Testis (tissue), 2 donors: ENCODE data around the gene CD69.

ENCODE experiments used
- CTCF ChIP-seq, 3 experiments: fragments of 450-650 bp in 2 of 3; fragments of 200-600 bp in 1 of 3; sonication (generic) in 1 of 3; IDR thresholded peaks; one replicate each; pipeline ENCODE4 v1.5.1; 2016 to 2019; ENCODE audit warnings: antibody characterized with exemption in 3 of 3, mild to moderate bottlenecking in 2 of 3, moderate library complexity in 1 of 3
- POLR2A ChIP-seq: fragments of 450-650 bp; IDR thresholded peaks from one replicate; pipeline ENCODE4 v1.6.1; 2017; ENCODE audit warnings: antibody characterized with exemption, mild to moderate bottlenecking, moderate library complexity

- TF ChIP-seq CTCF (IDR thresholded peaks at IDR 0.05) (no peak), POLR2A (no peak)
Observed at GRCh38 chr12:9760120-9760519, 581 bp downstream of the CD69 start.
